Ishikawa (cell line): ENCODE data around the gene HEYL.

Source experiments
- CEBPB ChIP-seq: IDR thresholded peaks from 2 replicates; pipeline ENCODE4 v1.6.1; 2012
- CREB1 ChIP-seq: IDR thresholded peaks from 2 replicates; pipeline ENCODE4 v1.6.1; 2012; ENCODE audit warnings: low read depth
- EGR1 ChIP-seq: IDR thresholded peaks from 2 replicates; pipeline ENCODE4 v1.6.1; 2012
- EP300 ChIP-seq: IDR thresholded peaks from 2 replicates; pipeline ENCODE4 v1.6.1; 2012; ENCODE audit warnings: borderline replicate concordance
- FOXM1 ChIP-seq: IDR thresholded peaks from 2 replicates; pipeline ENCODE4 v1.6.1; 2012; ENCODE audit warnings: low read depth, borderline replicate concordance
- NFIC ChIP-seq: IDR thresholded peaks from 2 replicates; pipeline ENCODE4 v1.6.1; 2012
- RAD21 ChIP-seq: IDR thresholded peaks from 2 replicates; pipeline ENCODE4 v1.6.1; 2012; ENCODE audit warnings: low read depth
- TAF1 ChIP-seq: IDR thresholded peaks from 2 replicates; pipeline ENCODE4 v1.6.1; 2012; ENCODE audit warnings: low read depth, mild to moderate bottlenecking
- TCF12 ChIP-seq: IDR thresholded peaks from 2 replicates; pipeline ENCODE4 v1.6.1; 2012; ENCODE audit warnings: low read depth
- TEAD4 ChIP-seq: IDR thresholded peaks from 2 replicates; pipeline ENCODE4 v1.6.1; 2012
- YY1 ChIP-seq: IDR thresholded peaks from 2 replicates; pipeline ENCODE4 v1.6.1; 2012; ENCODE audit warnings: low read depth
- ZBTB7A ChIP-seq: IDR thresholded peaks from 2 replicates; pipeline ENCODE4 v1.6.1; 2012; ENCODE audit warnings: low read depth
- TF ChIP-seq, protein P1 (sequence below): IDR thresholded peaks from 2 replicates; pipeline ENCODE4 v1.6.1; 2012
- TF ChIP-seq, protein P2 (sequence below): IDR thresholded peaks from 2 replicates; pipeline ENCODE4 v1.6.1; 2012
- TF ChIP-seq, protein P3 (sequence below): IDR thresholded peaks from 2 replicates; pipeline ENCODE4 v1.6.1; 2012; ENCODE audit warnings: low read depth, mild to moderate bottlenecking

HEYL gene

DNA sequence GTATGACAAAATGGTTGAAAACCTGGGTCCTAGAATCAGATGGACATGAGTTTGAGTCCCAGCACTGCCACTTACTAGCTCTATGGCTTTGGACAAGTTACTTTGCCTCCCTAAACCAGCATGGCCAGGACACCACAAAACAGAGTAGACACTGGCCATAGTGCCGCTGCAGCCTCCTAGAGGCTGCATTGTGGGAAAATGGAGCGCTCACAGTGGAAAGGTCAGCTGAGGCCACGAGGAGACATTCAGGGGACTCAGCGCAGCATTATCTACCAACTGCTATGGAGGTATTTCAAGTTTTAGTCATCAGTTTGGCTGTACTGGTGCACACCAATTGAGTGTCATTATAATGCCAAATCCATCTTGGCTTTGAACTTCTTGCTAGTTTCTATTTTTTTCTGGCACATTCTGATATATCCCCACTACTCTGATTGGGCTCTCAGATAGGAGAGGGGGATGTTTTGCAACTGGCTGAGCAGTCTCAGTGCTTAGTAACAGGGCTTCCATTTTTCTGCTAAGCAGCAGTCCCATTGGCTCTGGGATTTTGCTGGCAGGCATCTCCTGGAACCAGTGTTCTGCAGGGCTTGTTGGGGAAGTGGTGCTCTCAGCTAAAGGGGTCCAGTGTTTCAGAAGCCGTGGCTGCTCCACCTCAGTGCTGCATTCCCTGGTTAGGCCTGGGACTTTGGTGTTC lies 16.3 kb upstream of the HEYL start:
- TF ChIP-seq YY1 (no peak), CREB1 (no peak), RAD21 (no peak), EP300 (no peak), TEAD4 (no peak), ZBTB7A (no peak), FOXM1 (no peak), TCF12 (no peak), NFIC (no peak), TAF1 (no peak), CEBPB (no peak), EGR1 (no peak)
- TF ChIP-seq, protein P1, sequence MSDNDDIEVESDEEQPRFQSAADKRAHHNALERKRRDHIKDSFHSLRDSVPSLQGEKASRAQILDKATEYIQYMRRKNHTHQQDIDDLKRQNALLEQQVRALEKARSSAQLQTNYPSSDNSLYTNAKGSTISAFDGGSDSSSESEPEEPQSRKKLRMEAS: no peak
- TF ChIP-seq, protein P2, sequence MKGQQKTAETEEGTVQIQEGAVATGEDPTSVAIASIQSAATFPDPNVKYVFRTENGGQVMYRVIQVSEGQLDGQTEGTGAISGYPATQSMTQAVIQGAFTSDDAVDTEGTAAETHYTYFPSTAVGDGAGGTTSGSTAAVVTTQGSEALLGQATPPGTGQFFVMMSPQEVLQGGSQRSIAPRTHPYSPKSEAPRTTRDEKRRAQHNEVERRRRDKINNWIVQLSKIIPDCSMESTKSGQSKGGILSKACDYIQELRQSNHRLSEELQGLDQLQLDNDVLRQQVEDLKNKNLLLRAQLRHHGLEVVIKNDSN: no peak
- TF ChIP-seq, protein P3, sequence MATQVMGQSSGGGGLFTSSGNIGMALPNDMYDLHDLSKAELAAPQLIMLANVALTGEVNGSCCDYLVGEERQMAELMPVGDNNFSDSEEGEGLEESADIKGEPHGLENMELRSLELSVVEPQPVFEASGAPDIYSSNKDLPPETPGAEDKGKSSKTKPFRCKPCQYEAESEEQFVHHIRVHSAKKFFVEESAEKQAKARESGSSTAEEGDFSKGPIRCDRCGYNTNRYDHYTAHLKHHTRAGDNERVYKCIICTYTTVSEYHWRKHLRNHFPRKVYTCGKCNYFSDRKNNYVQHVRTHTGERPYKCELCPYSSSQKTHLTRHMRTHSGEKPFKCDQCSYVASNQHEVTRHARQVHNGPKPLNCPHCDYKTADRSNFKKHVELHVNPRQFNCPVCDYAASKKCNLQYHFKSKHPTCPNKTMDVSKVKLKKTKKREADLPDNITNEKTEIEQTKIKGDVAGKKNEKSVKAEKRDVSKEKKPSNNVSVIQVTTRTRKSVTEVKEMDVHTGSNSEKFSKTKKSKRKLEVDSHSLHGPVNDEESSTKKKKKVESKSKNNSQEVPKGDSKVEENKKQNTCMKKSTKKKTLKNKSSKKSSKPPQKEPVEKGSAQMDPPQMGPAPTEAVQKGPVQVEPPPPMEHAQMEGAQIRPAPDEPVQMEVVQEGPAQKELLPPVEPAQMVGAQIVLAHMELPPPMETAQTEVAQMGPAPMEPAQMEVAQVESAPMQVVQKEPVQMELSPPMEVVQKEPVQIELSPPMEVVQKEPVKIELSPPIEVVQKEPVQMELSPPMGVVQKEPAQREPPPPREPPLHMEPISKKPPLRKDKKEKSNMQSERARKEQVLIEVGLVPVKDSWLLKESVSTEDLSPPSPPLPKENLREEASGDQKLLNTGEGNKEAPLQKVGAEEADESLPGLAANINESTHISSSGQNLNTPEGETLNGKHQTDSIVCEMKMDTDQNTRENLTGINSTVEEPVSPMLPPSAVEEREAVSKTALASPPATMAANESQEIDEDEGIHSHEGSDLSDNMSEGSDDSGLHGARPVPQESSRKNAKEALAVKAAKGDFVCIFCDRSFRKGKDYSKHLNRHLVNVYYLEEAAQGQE: no peak

DNA sequence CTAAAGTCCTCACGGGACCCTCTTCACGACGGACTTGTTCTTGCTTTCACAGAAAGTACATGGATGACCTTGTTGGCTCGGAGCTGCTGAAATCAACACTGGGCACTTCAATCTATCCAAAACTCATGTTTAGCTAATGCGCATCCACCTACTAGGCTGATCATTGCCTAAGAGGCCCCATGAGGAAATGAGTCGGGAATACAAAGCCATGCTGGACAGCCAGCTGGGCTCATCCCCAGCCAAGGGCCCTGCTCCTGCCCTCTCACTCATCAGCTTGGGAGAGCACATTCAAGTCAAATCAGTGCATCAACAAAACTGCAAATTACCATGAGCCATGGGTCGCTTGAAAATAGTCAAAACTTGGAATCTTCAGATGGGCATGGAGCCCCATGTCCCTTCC lies 14.8 kb upstream of the HEYL start:
- TF ChIP-seq, protein P3: no peak
- no peak for TF ChIP-seq TEAD4
- TF ChIP-seq, protein P1: no peak
- TF ChIP-seq YY1: no peak
- no peak for TF ChIP-seq TAF1
- no peak for TF ChIP-seq TCF12
- TF ChIP-seq, protein P2: no peak
- TF ChIP-seq EP300: no peak
- TF ChIP-seq EGR1: no peak
- no peak for TF ChIP-seq ZBTB7A
- no peak for TF ChIP-seq CREB1
- no peak for TF ChIP-seq NFIC
- no peak for TF ChIP-seq RAD21
- no peak for TF ChIP-seq FOXM1
- TF ChIP-seq CEBPB: no peak

DNA sequence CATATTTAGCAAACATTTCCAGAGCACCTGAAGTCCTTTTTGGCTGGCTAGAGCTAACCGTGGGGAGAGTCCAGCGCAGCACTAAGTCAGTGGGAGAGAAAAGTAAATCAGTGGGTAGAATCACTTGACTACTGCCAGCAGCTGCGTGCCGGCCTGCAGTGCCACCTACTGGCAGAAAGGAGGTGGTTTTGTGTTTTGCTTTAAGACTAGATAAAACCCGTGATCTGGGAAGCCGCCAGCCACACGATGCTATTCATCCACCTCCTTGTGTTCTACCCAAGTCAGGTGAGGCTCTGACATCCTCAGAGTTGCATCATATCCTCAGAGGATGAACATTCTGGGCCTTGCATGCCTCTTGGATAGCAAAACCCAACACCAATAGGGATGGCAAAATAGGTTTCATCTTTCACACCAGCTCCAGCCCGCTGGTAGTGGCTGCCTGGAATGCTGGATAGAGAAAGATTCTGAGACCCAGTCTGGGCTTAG lies 14.1 kb upstream of the HEYL start:
- TF ChIP-seq, protein P2: no peak
- TF ChIP-seq RAD21: peak; percentile 95

DNA sequence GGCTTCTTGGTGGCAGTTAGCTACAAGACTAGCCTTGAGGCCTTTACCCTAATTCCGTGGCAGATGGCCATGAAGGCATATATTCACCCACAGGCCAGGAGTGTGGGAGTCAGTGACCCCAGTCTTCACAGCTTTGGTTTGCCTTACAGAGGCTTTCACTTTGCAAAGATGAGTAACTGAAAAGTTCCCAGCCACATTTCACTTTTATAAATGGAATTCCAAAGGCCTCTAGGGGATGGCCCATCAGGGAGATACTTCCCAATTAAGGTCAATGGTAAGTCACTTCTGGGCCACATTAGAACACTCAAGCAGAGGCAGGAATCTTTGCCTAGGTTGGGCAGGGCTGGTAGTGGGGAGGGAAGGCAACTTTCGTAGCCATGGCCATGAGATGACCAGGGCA lies 13.1 kb upstream of the HEYL start:
- TF ChIP-seq EP300 (no peak), ZBTB7A (no peak), FOXM1 (no peak), RAD21 (no peak), TAF1 (no peak), EGR1 (no peak)
- TF ChIP-seq, protein P3: no peak
- TF ChIP-seq, protein P2: no peak
